Measurements from ENCODE around the gene OBP2A.
"Not testable (repeated sequence)": the region's sequence is repeated elsewhere in the genome, so short reads cannot be mapped to it uniquely, and the experiment has no call there.

Gene OBP2A

DNA sequence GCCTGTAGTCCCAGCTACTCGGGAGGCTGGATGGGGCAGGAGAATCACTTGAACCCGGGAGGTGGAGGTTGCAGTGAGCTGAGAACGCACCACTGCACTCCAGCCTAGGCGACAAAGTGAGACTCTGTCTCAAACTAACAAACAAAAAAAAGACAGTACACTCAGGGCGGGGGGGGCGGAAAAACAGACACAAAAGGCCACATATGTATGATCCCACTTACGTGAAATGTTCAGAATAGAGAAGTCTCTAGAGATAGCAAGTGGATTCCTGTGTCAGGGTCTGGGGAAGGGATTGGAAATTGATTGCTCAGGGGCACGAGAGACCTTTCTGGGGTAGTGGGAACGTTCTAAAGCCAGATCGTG is 33.7 kb upstream of the OBP2A start:
- DNase-seq = no peak

DNA sequence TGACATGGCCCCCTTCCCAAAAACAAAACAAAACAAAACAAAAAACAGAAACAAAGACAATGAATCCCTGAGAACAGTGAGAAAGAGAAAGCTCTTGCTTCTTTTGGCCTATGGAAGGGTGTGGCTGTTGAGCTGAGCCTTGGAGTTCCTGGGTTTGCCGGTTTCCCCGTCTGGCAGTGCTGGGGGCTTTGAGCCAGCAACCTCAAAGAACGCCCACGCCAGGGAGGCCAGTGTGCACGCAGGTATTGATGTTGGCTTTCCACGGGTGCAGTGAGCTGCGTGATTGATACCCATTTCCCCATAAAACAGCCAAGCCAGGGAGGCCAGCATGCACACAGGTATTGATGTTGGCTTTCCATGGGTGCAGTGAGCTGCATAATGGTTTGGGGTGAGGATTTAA is 33.0 kb upstream of the OBP2A start:
- no peak for DNase-seq

DNA sequence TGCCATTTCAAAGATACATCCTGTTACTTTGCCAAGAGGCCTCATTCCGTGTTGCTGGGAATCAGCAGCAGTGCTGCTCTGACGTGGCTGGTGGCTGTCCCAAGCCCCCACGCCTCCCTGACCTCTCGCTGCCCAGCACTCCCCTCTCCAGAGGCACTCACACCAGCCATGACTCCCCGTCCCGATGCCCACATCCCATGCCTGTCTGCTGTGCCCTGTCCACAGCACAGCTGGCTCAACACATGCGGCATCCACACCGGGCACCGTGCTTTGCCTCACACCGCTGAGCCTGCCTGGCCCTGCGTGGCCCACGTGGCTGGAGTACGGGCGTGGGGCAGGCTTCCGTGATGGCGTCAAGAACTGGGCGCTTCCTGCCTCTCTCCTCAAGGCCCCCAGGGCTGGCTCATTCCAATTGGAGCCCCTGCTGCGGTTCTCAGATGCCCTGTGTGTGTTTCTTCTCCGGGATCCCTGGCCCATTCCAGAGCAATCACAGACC is 32.5 kb upstream of the OBP2A start:
- DNase-seq = no peak

DNA sequence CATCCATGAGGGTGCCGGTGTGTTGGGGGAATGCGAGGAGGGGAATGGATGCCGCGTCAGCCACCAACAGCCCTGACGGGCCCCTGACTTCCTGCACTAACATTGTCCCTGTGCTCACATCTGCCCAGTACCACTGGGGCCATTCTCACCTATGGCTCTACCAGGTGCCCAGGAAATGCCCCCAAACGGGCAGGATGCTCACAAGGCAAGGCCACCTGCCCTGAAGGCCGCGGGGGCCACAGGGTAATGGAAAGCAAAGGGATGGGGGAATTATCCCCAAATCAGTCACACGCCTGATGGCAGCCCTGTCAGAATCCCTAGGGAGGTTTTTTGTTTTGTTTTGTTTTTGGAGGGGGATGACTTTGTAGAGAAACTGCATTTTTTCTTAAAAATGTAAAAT is 32.0 kb upstream of the OBP2A start:
- DNase-seq = not testable (repeated sequence)

DNA sequence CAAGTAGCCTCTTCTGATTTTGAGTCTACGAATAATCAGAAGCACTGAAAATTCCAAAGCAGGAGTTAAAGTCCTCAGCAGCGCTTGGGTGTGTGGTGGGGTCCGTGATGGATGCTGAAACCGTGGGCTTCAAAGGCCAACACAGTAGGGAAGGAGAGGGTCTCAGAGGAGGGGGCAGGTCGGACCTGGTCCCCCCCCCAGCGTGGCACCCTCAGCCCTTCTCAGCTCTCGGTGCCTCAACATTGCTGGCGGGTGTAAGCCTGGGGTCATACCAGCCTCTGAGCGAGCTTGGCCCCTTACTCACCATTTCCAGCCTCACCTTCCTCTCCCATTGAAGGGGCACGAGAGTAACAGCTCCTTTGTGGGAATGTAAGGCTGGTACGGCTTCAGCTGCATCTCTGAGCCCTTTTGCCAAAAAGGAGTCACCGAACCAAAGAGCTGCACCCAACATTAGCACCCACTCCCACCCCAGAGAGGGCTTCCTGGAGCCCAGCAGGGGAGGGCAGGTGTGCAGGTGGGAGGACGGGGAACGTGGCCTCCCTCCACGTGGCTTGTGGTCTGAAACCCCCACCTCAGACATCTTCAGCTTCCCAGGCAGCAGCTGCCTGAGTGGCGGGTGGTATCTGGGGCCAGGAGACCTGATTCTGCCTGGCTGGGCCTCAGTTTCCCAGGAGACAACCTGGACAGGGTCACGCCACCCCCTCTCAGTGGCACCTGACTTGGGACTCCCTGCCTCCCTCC is 31.4 kb upstream of the OBP2A start:
- DNase-seq = no peak

DNA sequence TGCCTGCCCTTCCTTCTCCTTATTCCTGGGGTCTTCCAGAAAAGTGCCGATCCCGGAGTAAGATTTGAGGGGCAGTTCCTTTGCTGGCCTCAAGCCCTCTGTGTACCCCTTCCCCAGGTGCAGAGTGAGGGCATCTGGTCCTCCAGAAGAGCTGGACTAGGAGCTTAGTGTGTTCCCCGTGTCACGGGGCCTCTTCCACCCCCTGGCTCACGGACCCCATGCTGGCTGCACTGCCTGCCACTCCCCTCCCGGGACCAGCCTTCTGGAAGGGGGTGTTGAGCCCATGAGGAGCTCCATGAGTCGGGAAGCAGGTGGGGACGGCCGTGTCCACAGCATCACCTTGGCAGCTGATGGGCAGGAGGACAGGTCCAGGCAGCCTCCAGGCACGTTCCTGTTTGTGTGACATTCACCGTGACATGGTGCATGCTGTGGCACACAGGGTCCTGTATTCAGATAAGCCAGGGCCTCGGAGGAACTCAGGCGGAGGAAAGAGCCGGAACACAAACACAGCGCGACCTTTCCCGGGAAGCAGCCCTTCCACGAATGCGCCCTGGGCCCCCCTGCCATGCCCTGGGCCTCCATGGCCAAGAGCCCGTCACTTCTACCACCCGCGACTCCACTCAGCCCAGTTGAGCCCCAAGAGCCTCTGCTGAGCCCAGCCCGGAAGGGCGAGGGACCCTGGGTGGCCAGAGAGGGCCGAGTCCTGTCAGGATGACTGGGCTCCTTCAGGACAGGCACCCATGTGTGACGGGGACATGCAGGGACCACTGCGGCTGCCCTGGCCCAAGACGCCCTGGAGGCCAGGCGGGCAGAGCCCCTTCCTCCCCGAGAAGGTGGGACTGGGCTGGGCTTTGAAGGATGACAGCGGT is 30.6 kb upstream of the OBP2A start:
- no peak for DNase-seq

DNA sequence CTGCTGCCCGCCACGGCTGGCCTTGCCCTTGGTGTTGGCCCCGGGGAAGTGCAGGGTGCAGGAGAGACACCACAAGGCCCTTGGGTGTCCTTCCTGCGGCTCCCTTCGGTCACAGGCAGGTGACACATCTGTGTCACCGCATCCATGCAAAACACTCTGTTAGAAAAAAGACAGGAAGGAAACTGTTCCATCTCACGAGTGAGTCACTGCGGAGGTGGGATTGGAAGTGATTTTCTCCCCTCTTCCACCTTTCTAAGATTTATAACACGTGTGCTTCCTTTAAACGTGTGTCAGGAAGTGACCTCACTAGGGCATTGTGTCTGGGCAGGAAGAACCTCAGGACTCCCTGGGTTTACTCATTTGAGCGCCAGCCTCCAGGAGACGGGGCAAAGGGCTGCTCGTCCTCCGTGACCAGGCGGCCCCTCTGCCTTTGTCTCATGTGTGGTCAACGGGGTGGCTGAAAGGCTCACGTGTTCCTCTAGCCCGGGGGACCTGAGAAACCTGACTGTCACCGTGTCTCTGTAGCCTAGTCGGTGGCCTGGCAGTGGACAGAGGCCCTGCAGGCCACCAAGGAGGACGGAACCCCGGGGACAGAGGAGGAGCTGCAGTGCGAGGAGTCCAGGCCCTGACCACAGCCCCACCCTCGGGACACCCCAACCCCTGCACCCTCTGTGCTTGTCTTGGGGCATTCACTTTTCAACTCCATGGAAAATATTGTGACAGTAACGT is 29.6 kb upstream of the OBP2A start:
- no peak for DNase-seq

DNA sequence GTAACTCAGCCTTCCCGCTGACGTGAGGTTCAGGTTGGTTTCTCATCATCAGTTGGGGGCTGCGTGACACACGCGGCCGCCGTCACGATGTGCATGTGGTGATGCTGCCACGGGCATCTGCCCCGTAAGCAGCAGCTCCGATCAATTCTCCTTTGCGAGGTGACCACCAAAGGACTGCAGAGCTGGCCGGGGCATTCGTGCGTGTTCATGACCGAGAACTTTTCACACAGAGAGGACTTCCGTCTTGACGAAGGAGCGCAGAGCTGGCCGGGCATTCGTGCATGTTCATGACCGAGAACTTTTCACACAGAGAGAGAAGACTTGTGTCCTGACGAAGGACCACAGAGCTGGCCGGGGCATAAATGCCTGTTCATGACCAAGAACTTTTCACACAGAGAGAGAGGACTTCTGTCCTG is 28.5 kb upstream of the OBP2A start:
- no peak for DNase-seq

DNA sequence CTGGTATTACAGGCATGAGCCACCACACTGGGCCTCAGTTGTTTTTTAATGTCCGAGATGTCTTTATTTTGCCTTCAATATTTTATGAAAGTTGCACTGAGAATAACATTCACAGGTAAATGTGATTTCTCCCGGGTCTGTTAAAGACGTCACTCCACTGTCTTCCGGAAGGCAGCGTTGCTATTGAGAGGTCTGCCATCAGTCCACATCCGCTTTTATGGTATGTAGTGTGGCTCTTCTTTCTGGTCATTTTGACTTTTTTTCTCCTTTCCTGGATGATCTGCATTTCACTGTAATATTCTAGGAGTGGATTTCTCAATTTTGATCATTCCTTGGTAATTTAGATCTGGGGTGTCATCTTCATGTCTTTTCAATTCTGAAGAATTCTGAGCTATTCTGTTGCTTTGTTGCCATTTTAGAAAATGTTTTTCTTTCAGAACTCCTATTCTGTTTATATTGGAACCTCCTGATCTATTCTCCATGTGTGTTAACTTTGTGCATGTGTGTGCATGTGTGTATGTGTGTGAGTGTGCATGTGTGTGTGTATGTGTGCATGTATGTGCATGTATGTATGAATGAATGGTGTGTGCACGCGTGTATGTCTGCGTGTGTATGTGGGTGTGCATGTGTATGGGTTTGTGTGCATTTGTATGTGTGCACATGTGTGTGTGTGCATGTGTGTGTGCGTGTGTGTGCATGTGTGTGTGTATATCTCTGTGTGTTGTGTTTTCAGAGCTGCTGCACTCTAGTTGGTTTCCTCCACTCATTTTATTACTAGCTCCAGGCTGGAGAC is 26.6 kb upstream of the OBP2A start:
- DNase-seq = no peak

DNA sequence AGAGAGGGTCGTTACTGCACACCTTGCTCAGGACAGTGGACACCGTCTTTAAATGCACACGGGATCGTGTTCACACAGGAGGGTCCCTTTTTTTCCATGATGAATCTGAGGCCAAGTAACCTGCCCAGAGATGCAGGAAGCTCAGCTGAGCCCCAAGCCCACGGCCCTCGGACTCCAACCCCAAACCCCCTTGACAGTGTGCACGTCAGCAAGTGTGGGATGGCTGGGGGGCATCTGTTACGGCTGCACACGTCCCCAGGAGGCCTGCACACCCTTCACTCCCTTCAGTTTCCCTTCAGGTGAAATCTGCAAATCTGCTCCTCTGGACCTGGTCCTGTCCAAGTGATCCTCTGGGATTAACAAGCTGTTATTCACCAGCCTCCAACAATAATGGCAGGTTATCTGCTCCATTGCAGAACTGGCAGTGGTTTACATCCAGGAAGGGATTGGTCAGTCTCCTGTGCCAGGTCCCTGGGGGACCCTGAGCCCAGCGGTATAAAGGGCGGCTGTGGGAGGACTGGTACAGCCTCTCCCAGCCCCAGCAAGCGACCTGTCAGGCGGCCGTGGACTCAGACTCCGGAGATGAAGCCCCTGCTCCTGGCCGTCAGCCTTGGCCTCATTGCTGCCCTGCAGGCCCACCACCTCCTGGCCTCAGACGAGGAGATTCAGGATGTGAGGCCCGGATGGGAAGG is 24.9 kb upstream of the OBP2A start, which contains the start of gene LCN1:
Gene LCN1 (plus strand): TSS at position 525 of the 692 bp plus-strand sequence. CDS start 58 bp downstream, at position 583.
- no peak for DNase-seq

DNA sequence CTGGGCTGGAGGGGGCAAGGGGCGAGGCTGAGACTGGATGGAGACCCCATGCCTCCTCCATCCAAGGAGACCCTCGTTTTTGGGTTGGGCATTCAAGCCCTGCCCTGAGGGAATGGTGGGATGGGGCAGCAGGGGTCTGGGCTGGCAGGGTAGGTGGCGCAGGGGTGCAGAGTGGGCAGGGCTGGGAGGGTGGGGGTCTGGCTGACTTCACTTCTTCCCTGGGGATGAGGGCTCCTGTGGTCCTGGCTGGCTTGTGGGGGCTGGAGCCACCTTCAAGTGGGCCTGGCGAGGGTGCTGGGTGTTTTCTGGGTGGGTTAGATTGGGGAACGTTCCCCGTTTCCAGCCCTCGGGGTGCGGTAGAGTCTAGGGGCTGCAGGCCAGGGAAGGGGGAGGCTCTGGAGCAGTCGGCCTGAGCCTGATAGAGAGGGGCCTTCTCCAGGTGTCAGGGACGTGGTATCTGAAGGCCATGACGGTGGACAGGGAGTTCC is 24.3 kb upstream of the OBP2A start:
- no peak for DNase-seq

DNA sequence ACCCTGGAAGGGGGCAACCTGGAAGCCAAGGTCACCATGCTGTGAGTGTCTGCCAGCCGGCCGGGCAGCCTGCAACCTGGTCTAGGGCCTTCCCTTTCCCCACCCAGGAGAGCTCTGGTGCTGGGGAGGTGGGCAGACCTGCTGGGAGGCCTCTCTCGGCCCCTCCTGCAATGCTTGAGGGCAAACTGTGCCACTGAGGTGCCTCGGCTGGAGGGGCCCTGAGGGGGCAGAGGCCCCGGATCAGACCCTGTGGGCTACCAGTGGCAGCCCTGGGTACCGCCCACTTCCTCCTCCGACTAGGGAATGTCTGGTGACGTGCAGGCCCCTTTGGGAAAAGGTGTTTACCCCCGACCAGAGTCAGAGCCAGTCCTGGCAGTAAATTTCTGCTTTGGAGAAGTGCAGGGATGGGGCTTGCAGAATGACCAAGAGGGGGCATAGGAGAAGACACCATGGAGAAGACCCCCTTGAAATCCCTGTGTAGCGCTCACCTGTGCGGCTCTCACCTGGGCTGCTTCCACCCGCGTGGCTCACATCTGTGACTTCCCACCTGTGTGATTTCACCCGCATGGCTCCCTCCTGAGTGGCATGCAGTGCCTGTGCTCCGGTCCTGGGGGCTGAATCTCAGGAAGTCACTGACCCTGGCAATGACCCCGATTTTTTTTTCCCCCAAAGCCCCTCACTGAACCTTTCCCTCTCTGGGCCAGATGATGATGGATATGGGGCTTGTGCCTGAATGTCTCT is 23.6 kb upstream of the OBP2A start:
- DNase-seq = no peak

DNA sequence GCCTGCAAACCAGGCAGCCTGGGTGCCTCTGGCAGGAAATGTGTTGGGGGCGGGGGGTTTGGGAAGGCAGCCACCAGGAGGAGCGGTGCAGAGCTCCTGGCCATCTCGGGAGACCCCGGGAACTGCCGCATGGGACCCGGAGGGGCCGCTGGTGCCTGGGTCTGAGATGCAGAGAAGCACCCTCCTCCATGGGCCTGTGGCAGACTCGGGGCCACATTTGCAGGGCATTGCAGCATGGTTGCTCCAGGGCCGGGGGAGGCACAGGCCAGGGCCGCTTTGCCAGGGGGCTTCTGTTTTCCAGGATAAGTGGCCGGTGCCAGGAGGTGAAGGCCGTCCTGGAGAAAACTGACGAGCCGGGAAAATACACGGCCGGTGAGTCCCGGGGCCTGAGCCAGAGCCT is 23.0 kb upstream of the OBP2A start:
- DNase-seq = no peak

DNA sequence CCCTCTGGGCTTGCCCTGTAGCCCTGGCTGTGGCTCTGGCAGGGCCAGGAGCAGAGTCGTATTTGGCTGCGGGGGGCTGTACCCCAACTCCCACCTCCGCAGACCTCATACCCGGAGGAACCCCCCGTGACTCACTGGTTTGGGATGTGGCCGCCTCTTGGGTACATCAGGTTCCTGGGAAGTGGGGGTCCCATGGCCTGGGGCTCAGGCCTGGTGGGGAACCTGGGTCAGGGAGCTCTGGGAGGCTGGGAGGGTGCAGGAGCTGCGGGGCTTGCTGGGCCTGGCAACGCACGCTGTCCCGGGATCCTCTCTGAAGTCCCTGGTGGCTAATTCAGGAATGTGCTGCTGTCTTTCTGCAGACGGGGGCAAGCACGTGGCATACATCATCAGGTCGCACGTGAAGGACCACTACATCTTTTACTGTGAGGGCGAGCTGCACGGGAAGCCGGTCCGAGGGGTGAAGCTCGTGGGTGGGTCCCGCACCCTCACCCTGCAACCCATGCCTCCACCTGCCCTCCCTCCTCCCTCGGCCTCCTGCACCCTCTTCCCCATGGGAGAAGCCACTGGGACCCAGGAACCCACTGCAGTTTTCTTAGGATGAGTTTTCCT is 22.3 kb upstream of the OBP2A start:
- DNase-seq = no peak

DNA sequence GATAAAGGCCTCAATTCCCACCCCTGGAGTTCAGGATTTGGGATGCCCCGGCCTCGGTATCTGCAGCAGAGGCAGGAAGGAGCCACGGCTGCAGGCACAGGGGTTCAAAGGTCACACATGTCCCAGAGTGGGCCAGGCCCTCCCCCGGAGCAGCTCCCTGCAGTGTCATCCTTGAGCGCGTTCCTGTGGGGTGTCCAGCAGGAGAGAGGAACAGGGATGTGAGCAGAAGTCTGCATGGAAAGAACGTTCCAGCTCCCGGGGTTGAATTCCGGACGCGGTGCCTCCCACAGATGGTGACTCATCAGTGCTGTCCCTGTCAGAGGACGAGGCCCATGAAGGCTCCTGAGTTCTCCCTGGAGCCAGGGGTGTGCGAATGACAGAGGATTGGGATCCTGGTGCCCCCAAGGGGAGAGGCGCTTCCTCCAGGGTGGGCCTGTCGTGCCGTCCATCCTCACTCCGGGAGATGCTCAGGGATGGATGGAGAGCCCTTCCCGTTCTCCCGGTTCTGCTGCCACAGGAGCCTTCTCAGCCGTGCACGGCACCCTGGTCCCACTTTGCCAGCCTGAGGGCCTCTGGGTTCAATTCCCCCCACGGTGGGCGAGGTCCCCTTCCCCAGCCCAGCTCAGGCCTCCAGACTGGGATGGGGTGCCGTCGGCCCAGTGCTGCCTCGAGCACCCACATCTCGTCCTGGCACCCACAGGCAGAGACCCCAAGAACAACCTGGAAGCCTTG is 21.6 kb upstream of the OBP2A start:
- DNase-seq = no peak

DNA sequence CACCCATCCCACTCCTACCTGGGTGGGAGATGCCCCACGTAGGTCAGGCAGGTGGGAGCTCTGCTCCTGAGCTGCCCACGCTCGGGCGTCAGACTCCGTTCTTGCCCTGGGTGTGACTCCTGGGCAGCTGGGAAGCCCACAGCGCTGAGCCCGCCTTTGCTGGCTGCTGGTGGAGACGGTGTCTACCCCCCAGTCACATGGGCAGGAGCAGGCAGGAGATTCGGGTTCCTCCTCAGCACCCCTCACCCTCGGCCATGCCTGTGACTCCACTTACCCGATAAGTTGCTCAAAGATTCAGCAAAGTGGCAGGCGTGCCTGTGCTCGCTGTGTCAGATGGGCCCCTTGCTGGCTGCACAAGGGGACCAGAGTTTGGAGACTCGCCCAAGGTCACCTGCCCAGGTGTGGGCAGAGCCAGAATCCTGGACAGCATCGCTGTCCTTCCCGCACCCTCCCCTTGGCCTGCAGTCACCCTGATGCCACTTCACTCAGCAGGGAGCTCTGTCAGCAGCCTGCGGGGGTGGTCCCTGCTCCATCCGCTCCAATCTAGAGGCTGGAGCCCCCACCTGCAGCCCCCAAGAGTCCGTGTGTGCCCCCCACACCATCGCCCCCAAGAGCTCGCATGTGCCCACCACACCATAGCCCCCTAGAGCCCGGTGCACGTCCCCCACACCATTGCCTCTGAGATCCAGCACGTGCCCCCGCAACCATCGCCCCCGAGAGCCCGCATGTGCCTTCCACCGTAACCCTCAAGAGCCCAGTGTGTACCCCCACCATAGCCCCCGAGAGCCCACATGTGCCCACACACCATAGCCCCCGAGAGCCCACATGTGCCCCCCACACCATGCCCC is 20.5 kb upstream of the OBP2A start:
- DNase-seq = no peak

DNA sequence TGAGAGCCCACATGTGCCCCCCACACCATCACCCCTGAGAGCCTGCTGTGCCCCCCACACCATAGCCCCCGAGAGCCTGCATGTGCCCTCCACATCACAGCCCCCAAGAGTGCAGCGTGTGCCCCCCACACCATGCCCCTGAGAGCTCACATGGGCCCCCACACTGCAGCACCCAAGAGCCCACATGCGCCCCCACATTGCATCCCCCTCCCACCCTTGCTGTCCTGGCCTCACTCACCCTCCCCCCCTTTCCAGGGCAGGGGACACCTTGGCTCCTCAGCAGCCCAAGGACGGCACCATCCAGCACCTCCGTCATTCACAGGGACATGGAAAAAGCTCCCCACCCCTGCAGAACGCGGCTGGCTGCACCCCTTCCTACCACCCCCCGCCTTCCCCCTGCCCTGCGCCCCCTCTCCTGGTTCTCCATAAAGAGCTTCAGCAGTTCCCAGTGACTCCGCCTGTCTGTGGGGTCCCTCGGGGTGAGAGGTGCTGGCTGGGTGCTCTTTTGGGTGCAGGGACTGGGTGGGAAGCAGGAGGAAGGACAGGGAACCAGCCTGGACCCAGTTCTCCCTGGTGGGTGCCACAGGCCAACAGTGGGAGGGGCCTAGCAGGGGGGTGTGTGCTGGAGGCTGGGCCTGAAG is 19.7 kb upstream of the OBP2A start:
- no peak for DNase-seq
